Testis (tissue), 3 donors: ENCODE measurements around the gene FES. TPM values are rescaled to one million over a fixed set of nuclear protein-coding genes. Genes with fewer than 3 reads are reported as not detected.

ENCODE experiments used
- DNase-seq: peaks from one replicate; pipeline ENCODE4 v3.0.0-alpha.2; 2019
- H3K27ac ChIP-seq, 2 donors: fragments of 200-600 bp; sonication (generic); one replicate each; pipeline ENCODE4 v1.5.1; 2019
- H3K27me3 ChIP-seq: fragments of 200-600 bp; sonication (generic); one replicate; pipeline ENCODE4 v1.5.1; 2019
- H3K36me3 ChIP-seq: fragments of 200-600 bp; sonication (generic); one replicate; pipeline ENCODE4 v1.5.1; 2017; ENCODE audit warnings: low read depth; ENCODE audit errors: missing control alignments
- H3K4me1 ChIP-seq: fragments of 200-600 bp; sonication (generic); one replicate; pipeline ENCODE4 v1.5.1; 2019
- H3K4me3 ChIP-seq, 2 donors: fragments of 200-600 bp; sonication (generic); one replicate each; pipeline ENCODE4 v1.5.1; 2017 to 2019
- H3K9me3 ChIP-seq: fragments of 200-600 bp; sonication (generic); one replicate; pipeline ENCODE4 v1.5.1; 2017
- POLR2A ChIP-seq: fragments of 450-650 bp; IDR thresholded peaks from one replicate; pipeline ENCODE4 v1.6.1; 2017; ENCODE audit warnings: antibody characterized with exemption, mild to moderate bottlenecking, moderate library complexity
- WGBS, 2 donors: methylation state at CpG; one replicate each; pipeline ENCODE4 v1.1.5; 2018; 5-methylcytosine and 5-hydroxymethylcytosine counted together
- intact Hi-C: fragments of 100-400 bp; cut with DNase I; formaldehyde crosslinking; loops from one replicate; pipeline ENCODE4 v1.15.1; 2023; ENCODE audit warnings: low total_unique reads
- polyA plus RNA-seq: library from polyadenylated mRNA; stranded (reverse); fragments of 350-450 nt; fragmentation: Illumina TruSeq; extraction: RNeasy Lipid Tissue Mini Kit (QIAGEN cat#74804); gene quantifications from one replicate; pipeline ENCODE4 v1.2.3, GENCODE V29; 2014; ENCODE audit warnings: low read depth, low replicate concordance; ENCODE audit not compliant: insufficient read depth
- total RNA-seq, 2 donors: library from RNA; depleted of rRNA; stranded (reverse); fragments of >200 nt; gene quantifications; one replicate each; pipeline ENCODE4 v1.2.3, GENCODE V29; 2016
- TF ChIP-seq, protein P1 (sequence below), 3 experiments: fragments of 450-650 bp in 2 of 3; fragments of 200-600 bp in 1 of 3; sonication (generic) in 1 of 3; IDR thresholded peaks; one replicate each; pipeline ENCODE4 v1.5.1; 2016 to 2019; ENCODE audit warnings: antibody characterized with exemption in 3 of 3, mild to moderate bottlenecking in 2 of 3, moderate library complexity in 1 of 3

FES gene
- total and polyA plus RNA-seq, 3 donors from 2014 or later = 14.4 to 23.1 (median 18.6) TPM

DNA sequence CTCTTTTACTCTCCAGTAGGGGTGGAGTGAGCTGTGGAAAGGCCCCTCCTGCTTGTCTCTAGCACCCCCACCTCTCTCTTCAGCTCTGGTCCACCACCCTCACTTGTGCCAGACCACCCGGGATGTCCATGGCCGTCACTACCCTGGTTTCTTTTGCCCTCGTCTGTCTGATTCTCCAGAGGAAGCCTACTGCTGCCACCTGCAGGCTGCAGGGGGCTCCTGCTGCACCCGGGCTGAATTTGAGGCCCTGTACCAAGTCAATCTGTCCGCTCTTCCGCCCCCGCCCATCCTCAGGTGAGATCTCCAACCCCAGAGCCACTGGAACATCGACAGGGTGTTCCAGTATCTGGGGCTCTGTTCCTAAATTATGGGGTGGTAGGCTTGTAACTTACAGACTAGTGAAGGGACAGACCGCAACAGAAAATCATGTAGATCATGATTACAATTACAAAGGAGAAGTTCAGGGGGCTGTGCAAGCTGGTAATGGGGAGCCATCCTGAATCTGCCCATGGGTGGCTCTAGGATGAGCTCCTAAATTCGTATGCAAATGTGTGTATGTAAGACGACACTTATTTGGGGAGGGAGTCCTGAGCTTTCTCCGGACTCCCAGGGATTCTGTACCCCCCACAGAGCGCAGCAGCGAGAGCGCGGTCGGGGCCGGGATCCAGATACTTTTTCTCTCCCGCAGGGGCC lies 50.1 kb downstream of the FES start:
- peaks cover 41% of the 10 kb centered on the region for H3K4me1 ChIP-seq
- DNase-seq = peak; percentile 89
- WGBS, 2 donors = 1% methylated on average over 12 to 19 of the region's 19 CpGs
- no peak for TF ChIP-seq POLR2A
- TF ChIP-seq, protein P1, sequence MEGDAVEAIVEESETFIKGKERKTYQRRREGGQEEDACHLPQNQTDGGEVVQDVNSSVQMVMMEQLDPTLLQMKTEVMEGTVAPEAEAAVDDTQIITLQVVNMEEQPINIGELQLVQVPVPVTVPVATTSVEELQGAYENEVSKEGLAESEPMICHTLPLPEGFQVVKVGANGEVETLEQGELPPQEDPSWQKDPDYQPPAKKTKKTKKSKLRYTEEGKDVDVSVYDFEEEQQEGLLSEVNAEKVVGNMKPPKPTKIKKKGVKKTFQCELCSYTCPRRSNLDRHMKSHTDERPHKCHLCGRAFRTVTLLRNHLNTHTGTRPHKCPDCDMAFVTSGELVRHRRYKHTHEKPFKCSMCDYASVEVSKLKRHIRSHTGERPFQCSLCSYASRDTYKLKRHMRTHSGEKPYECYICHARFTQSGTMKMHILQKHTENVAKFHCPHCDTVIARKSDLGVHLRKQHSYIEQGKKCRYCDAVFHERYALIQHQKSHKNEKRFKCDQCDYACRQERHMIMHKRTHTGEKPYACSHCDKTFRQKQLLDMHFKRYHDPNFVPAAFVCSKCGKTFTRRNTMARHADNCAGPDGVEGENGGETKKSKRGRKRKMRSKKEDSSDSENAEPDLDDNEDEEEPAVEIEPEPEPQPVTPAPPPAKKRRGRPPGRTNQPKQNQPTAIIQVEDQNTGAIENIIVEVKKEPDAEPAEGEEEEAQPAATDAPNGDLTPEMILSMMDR (IDR thresholded peaks at IDR 0.05) = peak; percentile 56 to 81 (median 63)
- peak overlapping the region; percentile 63 to 87 for H3K27ac ChIP-seq
- no peaks in the 10 kb centered on the region for H3K36me3 ChIP-seq
- H3K9me3 ChIP-seq = no peaks in the 10 kb centered on the region
- intact Hi-C loops = no loop called here
- peak overlapping the region; percentile 62 to 72 for H3K4me3 ChIP-seq
- no peaks in the 10 kb centered on the region for H3K27me3 ChIP-seq

GRCh38 chr15:90934949-90935751 lies 50.8 kb downstream of the FES start, which contains the start of gene UNC45A:
TSS of gene UNC45A (plus strand) at chr15:90935285. CDS start at chr15:90935325, 40 bp downstream.
- TF ChIP-seq, protein P1 (IDR thresholded peaks at IDR 0.05) = no peak
- TF ChIP-seq POLR2A = no peak
- Histone ChIP-seq H3K27ac (peak within 1 kb of the TSS; percentile 63 to 87), H3K36me3 (no peaks in the 10 kb centered on the region), H3K9me3 (no peaks in the 10 kb centered on the region), H3K4me3 (peak within 1 kb of the TSS; percentile 62 to 72), H3K27me3 (no peaks in the 10 kb centered on the region), H3K4me1 (peaks cover 41% of the 10 kb centered on the region)
- WGBS, 2 donors = 0 to 4% methylated on average over 3 to 37 of the region's 65 CpGs
- intact Hi-C loops = no loop called here
- peak; percentile 95 for DNase-seq

DNA sequence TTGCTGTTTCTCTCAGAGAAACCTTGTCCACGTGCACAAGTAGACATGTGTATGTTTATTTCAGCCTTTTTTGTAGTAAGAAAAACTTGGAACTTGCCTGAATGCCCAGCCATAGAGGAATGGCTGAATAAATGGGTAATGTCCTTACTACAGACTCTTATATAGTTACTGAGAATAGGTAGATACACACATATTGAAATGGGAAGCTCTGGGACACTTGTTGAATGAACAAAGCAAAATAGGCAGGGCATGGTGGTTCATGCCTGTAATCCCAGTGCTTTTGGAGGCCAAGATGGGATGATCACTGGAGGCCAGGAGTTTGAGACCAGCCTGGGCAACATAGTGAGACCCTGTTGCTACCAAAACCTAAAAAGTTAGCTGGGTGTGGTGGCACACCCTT lies 52.5 kb downstream of the FES start:
- Histone ChIP-seq H3K4me3 (no peak overlapping the region), H3K9me3 (no peaks in the 10 kb centered on the region), H3K27me3 (no peaks in the 10 kb centered on the region), H3K36me3 (no peaks in the 10 kb centered on the region), H3K27ac (no peak overlapping the region), H3K4me1 (peaks cover 26% of the 10 kb centered on the region)
- WGBS, 2 donors = 72 to 89% methylated on average over 1 of the region's 1 CpG
- intact Hi-C loops = no loop called here
- DNase-seq = no peak
- TF ChIP-seq POLR2A = no peak
- TF ChIP-seq, protein P1 (IDR thresholded peaks at IDR 0.05) = no peak

GRCh38 chr15:90938261-90938660 lies 54.0 kb downstream of the FES start:
- intact Hi-C loops = no loop called here
- H3K27ac ChIP-seq = no peak overlapping the region
- H3K9me3 ChIP-seq = no peaks in the 10 kb centered on the region
- DNase-seq = no peak
- peaks cover 19% of the 10 kb centered on the region for H3K4me1 ChIP-seq
- no peaks in the 10 kb centered on the region for H3K36me3 ChIP-seq
- no peak overlapping the region for H3K4me3 ChIP-seq
- H3K27me3 ChIP-seq = no peaks in the 10 kb centered on the region
- TF ChIP-seq POLR2A = no peak
- TF ChIP-seq, protein P1 (IDR thresholded peaks at IDR 0.05) = no peak
- 91 to 94% methylated on average over 5 of the region's 5 CpGs for WGBS, 2 donors
